HCT116 (cell line): ENCODE data around the gene MDFI. TPM values are rescaled to one million over a fixed set of nuclear protein-coding genes. Genes with fewer than 3 reads are reported as not detected.

Experiments
- ATAC-seq: fragments of 200-7000 bp; cut with Tn5 transposase; 2 replicates; pipeline ENCODE4 v1.9.1; 2020; ENCODE audit warnings: mild to moderate bottlenecking, moderate library complexity
- BruUV-seq: library from RNA; stranded (reverse); fragments of 400-500 nt; replicated peaks from 2 replicates; lab custom pipeline; 2021; lab: Mats Ljungman, UMichigan
- CTCF ChIA-PET: fragments of 300-600 bp; sonication (Branson Sonifier 250); formaldehyde crosslinking; loops from one replicate; lab custom pipeline; 2021; ENCODE audit warnings: antibody characterized with exemption; lab: Charles Lee
- POLR2A ChIA-PET: fragments of 300-600, 350-600 bp; sonication (Branson Sonifier 250); formaldehyde crosslinking; loops from one replicate; lab custom pipeline; 2021; ENCODE audit warnings: antibody characterized with exemption; lab: Charles Lee
- RAD21 ChIA-PET, 2 experiments: fragments of 300-600 bp; sonication (Branson Sonifier 250); formaldehyde crosslinking; loops; one replicate each; lab custom pipeline; 2023; ENCODE audit warnings: low total read pairs in 2 of 2; ENCODE audit not compliant: uncharacterized antibody in 2 of 2, unreplicated experiment in 2 of 2, low non-redundant PET in 1 of 2; lab: Charles Lee
- DNase-seq: peaks from one replicate; pipeline ENCODE4 v3.0.0-alpha.2; 2010; ENCODE audit warnings: low read depth, low spot score
- H2AFZ ChIP-seq: fragments of 200-600 bp; shearing (Covaris generic), sonication (generic); 2 replicates; pipeline ENCODE4 v1.6.1; 2017; ENCODE audit warnings: low read depth, mixed run types, mixed read lengths, antibody characterized with exemption, low read length; ENCODE audit not compliant: poor library complexity, severe bottlenecking
- H3K27ac ChIP-seq: 2 replicates; pipeline ENCODE4 v1.5.1; 2012; ENCODE audit warnings: low read depth, low read length
- H3K27me3 ChIP-seq: fragments of 200-600 bp; sonication (generic); 2 replicates; pipeline ENCODE4 v1.6.1; 2016; ENCODE audit warnings: mixed run types, low read length, mixed read lengths; ENCODE audit not compliant: insufficient read depth
- H3K36me3 ChIP-seq, 2 experiments: fragments of 200-500 bp in 1 of 2; fragments of 200-600 bp in 1 of 2; sonication (Bioruptor generic) in 1 of 2; sonication (generic) in 1 of 2; 2 replicates each; pipeline versions ENCODE4 v1.5.1 to v1.6.1; 2014 to 2016; ENCODE audit warnings: low read length in 2 of 2, inconsistent platforms in 1 of 2, mixed read lengths in 1 of 2, mixed run types in 1 of 2; ENCODE audit not compliant: insufficient read depth in 2 of 2, control insufficient read depth in 1 of 2
- H3K4me1 ChIP-seq, 2 experiments: fragments of 200-600 bp in 1 of 2; sonication (generic) in 1 of 2; 2 replicates each; pipeline versions ENCODE4 v1.5.1 to v1.6.1; 2012 to 2017; ENCODE audit warnings: low read length in 2 of 2, inconsistent platforms in 1 of 2, mild to moderate bottlenecking in 1 of 2, mixed read lengths in 1 of 2, mixed run types in 1 of 2, moderate library complexity in 1 of 2; ENCODE audit not compliant: insufficient read depth in 2 of 2, control insufficient read depth in 1 of 2
- H3K4me2 ChIP-seq: fragments of 200-600 bp; sonication (generic); 2 replicates; pipeline ENCODE4 v1.6.1; 2017; ENCODE audit warnings: mixed run types, low read length, mixed read lengths
- H3K4me3 ChIP-seq, 2 experiments: fragments of 200-600 bp in 1 of 2; sonication (generic) in 1 of 2; replicated peaks in 1 of 2; 2 replicates each; pipeline ENCODE4 v1.5.1; 2011 to 2016; ENCODE audit warnings: low read length in 2 of 2, control low read depth in 1 of 2, low read depth in 1 of 2, mild to moderate bottlenecking in 1 of 2, mixed read lengths in 1 of 2, mixed run types in 1 of 2
- H3K79me2 ChIP-seq: fragments of 200-600 bp; sonication (generic); 2 replicates; pipeline ENCODE4 v1.6.1; 2017; ENCODE audit warnings: mild to moderate bottlenecking, mixed run types, low read length, moderate library complexity, mixed read lengths; ENCODE audit not compliant: insufficient read depth
- H3K9ac ChIP-seq: fragments of 200-600 bp; sonication (generic); 2 replicates; pipeline ENCODE4 v1.6.1; 2016; ENCODE audit warnings: low read length, mixed read lengths
- H3K9me2 ChIP-seq: fragments of 200-600 bp; sonication (generic), shearing (Covaris generic); 2 replicates; pipeline ENCODE4 v1.6.1; 2017; ENCODE audit warnings: mixed run types, mild to moderate bottlenecking, moderate library complexity; ENCODE audit not compliant: insufficient read depth
- H3K9me3 ChIP-seq, 2 experiments: fragments of 200-500 bp in 1 of 2; fragments of 200-600 bp in 1 of 2; sonication (Bioruptor generic) in 1 of 2; sonication (generic) in 1 of 2; 2 replicates each; pipeline ENCODE4 v1.6.1; 2014 to 2017; ENCODE audit warnings: low read length in 2 of 2, mixed read lengths in 2 of 2, inconsistent platforms in 1 of 2, low read depth in 1 of 2, mild to moderate bottlenecking in 1 of 2, mixed run types in 1 of 2, moderate library complexity in 1 of 2; ENCODE audit not compliant: control insufficient read depth in 1 of 2, insufficient read depth in 1 of 2
- H4K20me1 ChIP-seq: fragments of 200-600 bp; sonication (generic), shearing (Covaris generic); 2 replicates; pipeline ENCODE4 v1.6.1; 2017; ENCODE audit warnings: mixed run types, mild to moderate bottlenecking, moderate library complexity; ENCODE audit not compliant: insufficient read depth
- CEBPB ChIP-seq: IDR thresholded peaks from 2 replicates; pipeline ENCODE4 v1.6.1; 2012; ENCODE audit warnings: low read depth
- CTCF ChIP-seq, 3 experiments: fragments of 200-600 bp in 1 of 3; sonication (generic) in 1 of 3; IDR thresholded peaks in 2 of 3; conservative IDR thresholded peaks in 1 of 3; 2 replicates each; pipeline ENCODE4 v1.5.1; 2012 to 2017; ENCODE audit warnings: low read depth in 2 of 3, low read length in 2 of 3, antibody characterized with exemption in 1 of 3, borderline replicate concordance in 1 of 3, control low read depth in 1 of 3, mild to moderate bottlenecking in 1 of 3, mixed read lengths in 1 of 3, mixed run types in 1 of 3, moderate library complexity in 1 of 3; ENCODE audit not compliant: insufficient read depth in 1 of 3
- ELF1 ChIP-seq: IDR thresholded peaks from 2 replicates; pipeline ENCODE4 v1.6.1; 2012; ENCODE audit warnings: low read depth, borderline replicate concordance
- EZH2 ChIP-seq: fragments of 200-600 bp; sonication (generic); IDR thresholded peaks from 2 replicates; pipeline ENCODE4 v1.6.1; 2017; ENCODE audit warnings: antibody characterized with exemption, mixed run types
- EZH2phosphoT487 ChIP-seq: fragments of 200-600 bp; IDR thresholded peaks from 2 replicates; pipeline ENCODE4 v1.6.1; 2018; ENCODE audit warnings: antibody characterized with exemption, borderline replicate concordance
- TCF7L2 ChIP-seq: IDR thresholded peaks from 2 replicates; pipeline ENCODE4 v1.7.0; 2011; ENCODE audit warnings: borderline replicate concordance, inconsistent platforms; ENCODE audit not compliant: insufficient read depth, insufficient read length; ENCODE audit errors: extremely low read depth
- ZBTB33 ChIP-seq: IDR thresholded peaks from 2 replicates; pipeline ENCODE4 v1.6.1; 2011; ENCODE audit warnings: mild to moderate bottlenecking, low read length, moderate library complexity; ENCODE audit not compliant: insufficient replicate concordance; ENCODE audit errors: extremely low read depth
- intact Hi-C: fragments of 100-400 bp; cut with micrococcal nuclease; formaldehyde crosslinking; loops from 2 replicates; pipeline ENCODE4 v1.10.0; 2022
- microRNA-seq: library from miRNA; unstranded; fragments of <30 nt; microRNA quantifications from one replicate; pipeline ENCODE4, GENCODE V29; 2016; ENCODE audit warnings: borderline number of aligned reads
- total RNA-seq: library from RNA; stranded (reverse); gene quantifications from one replicate; pipeline ENCODE4 v1.2.1, GENCODE V29; 2021; ENCODE audit not compliant: unreplicated experiment

The MDFI gene
- total RNA-seq, 1 experiment from 2014 or later = 35.5 TPM

GRCh38 chr6:41702771-41703494 is 64.7 kb downstream of the MDFI start:
- no peak overlapping the region for H2AFZ ChIP-seq
- intact Hi-C loops = no loop called here
- BruUV-seq = no TSS peak
- no peaks in the 10 kb centered on the region for H3K27me3 ChIP-seq
- POLR2A ChIA-PET = no interaction called here
- no peak for DNase-seq
- no peak for TF ChIP-seq CTCF (IDR thresholded peaks at IDR 0.05 in 2 of 3, conservative IDR thresholded peaks at IDR 0.05 in 1 of 3; ENCODE audit: borderline replicate concordance in 1 of 3, insufficient read depth in 1 of 3, low read depth in 2 of 3, low read length in 2 of 3)
- TF ChIP-seq ELF1 = no peak
- TF ChIP-seq EZH2phosphoT487 = no peak
- TF ChIP-seq ZBTB33 = no peak
- TF ChIP-seq TCF7L2 = no peak
- no peak for TF ChIP-seq EZH2
- TF ChIP-seq CEBPB = no peak
- H3K79me2 ChIP-seq = no peaks in the 10 kb centered on the region
- RAD21 ChIA-PET = no interaction called here
- no peaks in the 10 kb centered on the region for H3K9me3 ChIP-seq
- no peak overlapping the region for H3K9ac ChIP-seq
- no peak overlapping the region for H3K4me3 ChIP-seq
- ATAC-seq = no peak
- H3K27ac ChIP-seq = no peak overlapping the region
- CTCF ChIA-PET = no interaction called here
- no peaks in the 10 kb centered on the region for H3K36me3 ChIP-seq
- H3K4me1 ChIP-seq = peaks cover 0 to 14% of the 10 kb centered on the region in 2 experiments; a peak in 3 of 4 replicates
- H4K20me1 ChIP-seq = no peaks in the 10 kb centered on the region
- H3K4me2 ChIP-seq = no peak overlapping the region
- H3K9me2 ChIP-seq = no peaks in the 10 kb centered on the region

Small RNAs within 50 kb of the gene (microRNA-seq; reads per million reads assigned to microRNA genes)
- not detected for gene MIR4641

Other genes with a start within 250 kb of the MDFI start
- gene FOXP4, start 92.1 kb upstream of the MDFI start, total RNA-seq = 32.3 TPM
- gene TFEB, start 97.1 kb downstream of the MDFI start, total RNA-seq = 4.8 TPM
- gene PGC, start 108.9 kb downstream of the MDFI start, total RNA-seq = 1.2 TPM
- 5.9 TPM for gene FRS3, start 141.4 kb downstream of the MDFI start, total RNA-seq
- gene PRICKLE4, start 142.3 kb downstream of the MDFI start, total RNA-seq = 2.9 TPM
- gene TOMM6, start 149.2 kb downstream of the MDFI start, total RNA-seq = 292 TPM